CD4-positive, alpha-beta T cell (primary cell): ENCODE measurements around the gene DDX20. TPM values are rescaled to one million over a fixed set of nuclear protein-coding genes. Genes with fewer than 3 reads are reported as not detected.

Experiments
- ATAC-seq: fragments of 200-7000 bp; cut with Tn5 transposase; one replicate; pipeline ENCODE4 v1.10.0; 2022; ENCODE audit warnings: mild to moderate bottlenecking; ENCODE audit not compliant: poor library complexity
- CTCF ChIA-PET: fragments of 350-600 bp; sonication (Branson Sonifier 250); formaldehyde crosslinking; loops from one replicate; lab custom pipeline; 2021; ENCODE audit warnings: antibody characterized with exemption, inconsistent platforms; lab: Charles Lee
- POLR2A ChIA-PET: fragments of 350-600 bp; sonication (Branson Sonifier 250); formaldehyde crosslinking; loops from one replicate; lab custom pipeline; 2021; ENCODE audit warnings: antibody characterized with exemption, inconsistent platforms; lab: Charles Lee
- DNase-seq, 14 experiments: peaks; one replicate each; pipeline ENCODE4 v3.0.0-alpha.2; 2013 to 2020; ENCODE audit warnings: mixed read lengths in 2 of 14
- H3K27ac ChIP-seq, 2 donors: one replicate each; pipeline versions ENCODE4 v1.5.1 to v1.7.0; 2013; ENCODE audit warnings: low read length in 2 of 2, low read depth in 1 of 2, mild to moderate bottlenecking in 1 of 2
- H3K27me3 ChIP-seq, 2 experiments: 1 replicate in 1 of 2; 2 replicates in 1 of 2; pipeline versions ENCODE4 v1.6.1 to v1.7.0; 2013; ENCODE audit warnings: low read length in 2 of 2, control low read depth in 1 of 2, mild to moderate bottlenecking in 1 of 2, moderate library complexity in 1 of 2; ENCODE audit not compliant: insufficient read depth in 2 of 2, control insufficient read depth in 1 of 2
- H3K36me3 ChIP-seq: one replicate; pipeline ENCODE4 v1.6.1; 2013; ENCODE audit warnings: low read length, control low read depth; ENCODE audit not compliant: insufficient read depth
- H3K4me1 ChIP-seq: one replicate; pipeline ENCODE4 v1.6.1; 2013; ENCODE audit warnings: low read length, control low read depth; ENCODE audit not compliant: insufficient read depth
- H3K4me3 ChIP-seq: one replicate; pipeline ENCODE4 v1.5.1; 2013; ENCODE audit warnings: mild to moderate bottlenecking, low read length, moderate library complexity
- H3K9me3 ChIP-seq, 2 experiments: 1 replicate in 1 of 2; 2 replicates in 1 of 2; pipeline versions ENCODE4 v1.6.1 to v1.7.0; 2013; ENCODE audit warnings: low read length in 2 of 2, mild to moderate bottlenecking in 2 of 2, control low read depth in 1 of 2, moderate library complexity in 1 of 2; ENCODE audit not compliant: control insufficient read depth in 1 of 2, insufficient read depth in 1 of 2
- H3K27ac Mint-ChIP-seq: one replicate; pipeline ENCODE4 v1.8.0; 2020; ENCODE audit warnings: mixed read lengths
- H3K27me3 Mint-ChIP-seq: one replicate; pipeline ENCODE4 v1.8.0; 2021; ENCODE audit warnings: mixed read lengths
- H3K36me3 Mint-ChIP-seq: one replicate; pipeline ENCODE4 v1.8.0; 2021; ENCODE audit warnings: low read depth, mixed read lengths
- H3K4me1 Mint-ChIP-seq: one replicate; pipeline ENCODE4 v1.8.0; 2021; ENCODE audit warnings: low read depth, mixed read lengths
- H3K4me3 Mint-ChIP-seq: one replicate; pipeline ENCODE4 v1.8.0; 2020; ENCODE audit warnings: mild to moderate bottlenecking, mixed read lengths
- H3K9me3 Mint-ChIP-seq: one replicate; pipeline ENCODE4 v1.8.0; 2020; ENCODE audit warnings: mixed read lengths
- CTCF ChIP-seq: fragments of 200-600 bp; IDR thresholded peaks from one replicate; pipeline ENCODE4 v1.8.0; 2022; ENCODE audit warnings: antibody characterized with exemption, mild to moderate bottlenecking
- intact Hi-C, 2 experiments: fragments of 100-400 bp; cut with DNase I in 1 of 2; cut with micrococcal nuclease in 1 of 2; formaldehyde crosslinking; loops; one replicate each; pipeline versions ENCODE4 v1.15.1 to v1.9.0; 2023 to 2025; cut with DNase I, micrococcal nuclease
- total RNA-seq, 174 experiments: library from RNA in 2 of 174; stranded (reverse) in 2 of 174; gene quantifications; one replicate each; pipeline ENCODE4 v1.2.3 and lab custom pipeline; 2021 to 2026

The DDX20 gene
- total RNA-seq, 2 experiments from 2014 or later = 27.2 to 27.4 TPM

GRCh38 chr1:111776391-111776790 is 20.7 kb downstream of the DDX20 start:
- H3K27me3 Mint-ChIP-seq = peaks cover 6% of the 10 kb centered on the region
- no peak overlapping the region for H3K27ac ChIP-seq
- POLR2A ChIA-PET = no interaction called here
- no peaks in the 10 kb centered on the region for H3K4me1 ChIP-seq
- no peak for DNase-seq
- no peak overlapping the region for H3K4me3 ChIP-seq
- H3K27ac Mint-ChIP-seq = no peak overlapping the region
- H3K36me3 Mint-ChIP-seq = no peaks in the 10 kb centered on the region
- no peak overlapping the region for H3K4me3 Mint-ChIP-seq
- H3K4me1 Mint-ChIP-seq = no peaks in the 10 kb centered on the region
- TF ChIP-seq CTCF = no peak
- H3K9me3 ChIP-seq = no peaks in the 10 kb centered on the region
- ATAC-seq = no peak
- intact Hi-C loops = no loop called here
- no peaks in the 10 kb centered on the region for H3K9me3 Mint-ChIP-seq
- CTCF ChIA-PET = no interaction called here
- no peaks in the 10 kb centered on the region for H3K36me3 ChIP-seq
- no peaks in the 10 kb centered on the region for H3K27me3 ChIP-seq

GRCh38 chr1:111776861-111777260 is 21.2 kb downstream of the DDX20 start:
- ChIA-PET CTCF (no interaction called here), POLR2A (no interaction called here)
- no peak for TF ChIP-seq CTCF
- intact Hi-C loops = no loop called here
- no peak overlapping the region for H3K4me3 ChIP-seq
- H3K4me3 Mint-ChIP-seq = no peak overlapping the region
- no peaks in the 10 kb centered on the region for H3K36me3 Mint-ChIP-seq
- DNase-seq (no peak), ATAC-seq (no peak)
- no peaks in the 10 kb centered on the region for H3K4me1 Mint-ChIP-seq
- no peak overlapping the region for H3K27ac ChIP-seq
- no peaks in the 10 kb centered on the region for H3K9me3 ChIP-seq
- no peaks in the 10 kb centered on the region for H3K27me3 ChIP-seq
- no peak overlapping the region for H3K27ac Mint-ChIP-seq
- H3K36me3 ChIP-seq = no peaks in the 10 kb centered on the region
- no peaks in the 10 kb centered on the region for H3K9me3 Mint-ChIP-seq
- peaks cover 6% of the 10 kb centered on the region for H3K27me3 Mint-ChIP-seq
- H3K4me1 ChIP-seq = no peaks in the 10 kb centered on the region

- no peak overlapping the region for H3K27ac Mint-ChIP-seq
- H3K27me3 Mint-ChIP-seq = peaks cover 6% of the 10 kb centered on the region
- ATAC-seq (no peak), DNase-seq (no peak)
- Histone ChIP-seq H3K36me3 (no peaks in the 10 kb centered on the region), H3K9me3 (no peaks in the 10 kb centered on the region), H3K27ac (no peak overlapping the region), H3K27me3 (no peaks in the 10 kb centered on the region), H3K4me3 (no peak overlapping the region), H3K4me1 (no peaks in the 10 kb centered on the region)
- CTCF ChIA-PET = no interaction called here
- intact Hi-C loops = no loop called here
- H3K9me3 Mint-ChIP-seq = no peaks in the 10 kb centered on the region
- TF ChIP-seq CTCF = no peak
- POLR2A ChIA-PET = no interaction called here
- no peaks in the 10 kb centered on the region for H3K4me1 Mint-ChIP-seq
- no peaks in the 10 kb centered on the region for H3K36me3 Mint-ChIP-seq
- H3K4me3 Mint-ChIP-seq = no peak overlapping the region
Measured at GRCh38 chr1:111777301-111777700, 21.6 kb downstream of the DDX20 start.
